ENCODE measurements around the gene PBX3.

GRCh38 chr9:125966466-125966865 lies 219.3 kb downstream of the PBX3 start:
- TF ChIP-seq, protein P1, sequence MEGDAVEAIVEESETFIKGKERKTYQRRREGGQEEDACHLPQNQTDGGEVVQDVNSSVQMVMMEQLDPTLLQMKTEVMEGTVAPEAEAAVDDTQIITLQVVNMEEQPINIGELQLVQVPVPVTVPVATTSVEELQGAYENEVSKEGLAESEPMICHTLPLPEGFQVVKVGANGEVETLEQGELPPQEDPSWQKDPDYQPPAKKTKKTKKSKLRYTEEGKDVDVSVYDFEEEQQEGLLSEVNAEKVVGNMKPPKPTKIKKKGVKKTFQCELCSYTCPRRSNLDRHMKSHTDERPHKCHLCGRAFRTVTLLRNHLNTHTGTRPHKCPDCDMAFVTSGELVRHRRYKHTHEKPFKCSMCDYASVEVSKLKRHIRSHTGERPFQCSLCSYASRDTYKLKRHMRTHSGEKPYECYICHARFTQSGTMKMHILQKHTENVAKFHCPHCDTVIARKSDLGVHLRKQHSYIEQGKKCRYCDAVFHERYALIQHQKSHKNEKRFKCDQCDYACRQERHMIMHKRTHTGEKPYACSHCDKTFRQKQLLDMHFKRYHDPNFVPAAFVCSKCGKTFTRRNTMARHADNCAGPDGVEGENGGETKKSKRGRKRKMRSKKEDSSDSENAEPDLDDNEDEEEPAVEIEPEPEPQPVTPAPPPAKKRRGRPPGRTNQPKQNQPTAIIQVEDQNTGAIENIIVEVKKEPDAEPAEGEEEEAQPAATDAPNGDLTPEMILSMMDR (IDR thresholded peaks at IDR 0.05), result no peak
- TF ChIP-seq POLR2A (IDR thresholded peaks at IDR 0.05), result no peak
